NCI-H526 (cell line): ENCODE data around the gene RNU2-1.
"Not testable (repeated sequence)": the region's sequence is repeated elsewhere in the genome, so short reads cannot be mapped to it uniquely, and the experiment has no call there.

ENCODE experiments used
- DNase-seq, 2 experiments: peaks; one replicate each; lab custom pipeline; 2025; lab: John Stamatoyannopoulos, UW

RNU2-1 gene

GRCh38 chr17:43233877-43234276 is at the start of gene RNU2-1:
TSS of gene RNU2-1 (minus strand) at chr17:43233977.
- not testable (repeated sequence) for DNase-seq

GRCh38 chr17:43272914-43273313 is 39.1 kb upstream of the RNU2-1 start:
- DNase-seq, result not testable (repeated sequence)

- DNase-seq, result not testable (repeated sequence)
Measured at GRCh38 chr17:43272483-43272882, 38.7 kb upstream of the RNU2-1 start.

GRCh38 chr17:43270552-43271504 is 37.1 kb upstream of the RNU2-1 start:
- DNase-seq, result not testable (repeated sequence)

- DNase-seq, result not testable (repeated sequence)
Measured at GRCh38 chr17:43246456-43246855, 12.7 kb upstream of the RNU2-1 start.

- DNase-seq, result not testable (repeated sequence)
Measured at GRCh38 chr17:43240596-43241352, 7.0 kb upstream of the RNU2-1 start.

GRCh38 chr17:43239597-43239996 is 5.8 kb upstream of the RNU2-1 start:
- DNase-seq, result not testable (repeated sequence)

GRCh38 chr17:43233263-43233662 is 514 bp downstream of the RNU2-1 start:
- not testable (repeated sequence) for DNase-seq

GRCh38 chr17:43232021-43232699 is 1.6 kb downstream of the RNU2-1 start:
- DNase-seq, result not testable (repeated sequence)

- DNase-seq, result not testable (repeated sequence)
Measured at GRCh38 chr17:43231205-43232020, 2.4 kb downstream of the RNU2-1 start.

- DNase-seq, result not testable (repeated sequence)
Measured at GRCh38 chr17:43228020-43228782, 5.6 kb downstream of the RNU2-1 start, which contains the start of gene CCDC200. TSS of gene CCDC200 (minus strand) at chr17:43228623. CDS start at chr17:43228554, 69 bp downstream.

- no peak for DNase-seq
Measured at GRCh38 chr17:43226393-43226792, 7.4 kb downstream of the RNU2-1 start.

- DNase-seq, result no peak
Measured at GRCh38 chr17:43224146-43224705, 9.6 kb downstream of the RNU2-1 start.

GRCh38 chr17:43220511-43221125 is 13.2 kb downstream of the RNU2-1 start:
- DNase-seq, result no peak

GRCh38 chr17:43219746-43220380 is 13.9 kb downstream of the RNU2-1 start:
- DNase-seq, result no peak

- DNase-seq, result no peak
Measured at GRCh38 chr17:43219001-43219400, 14.8 kb downstream of the RNU2-1 start.

GRCh38 chr17:43217614-43218087 is 16.1 kb downstream of the RNU2-1 start:
- DNase-seq, result no peak

- DNase-seq, result no peak
Measured at GRCh38 chr17:43216762-43217613, 16.8 kb downstream of the RNU2-1 start.
